Measurements from ENCODE around the gene HRH1.
A peak's percentile ranks its signal among the peaks of the same experiment; 100 is the strongest.
"Not testable (repeated sequence)": the region's sequence is repeated elsewhere in the genome, so short reads cannot be mapped to it uniquely, and the experiment has no call there.

HRH1 gene

DNA sequence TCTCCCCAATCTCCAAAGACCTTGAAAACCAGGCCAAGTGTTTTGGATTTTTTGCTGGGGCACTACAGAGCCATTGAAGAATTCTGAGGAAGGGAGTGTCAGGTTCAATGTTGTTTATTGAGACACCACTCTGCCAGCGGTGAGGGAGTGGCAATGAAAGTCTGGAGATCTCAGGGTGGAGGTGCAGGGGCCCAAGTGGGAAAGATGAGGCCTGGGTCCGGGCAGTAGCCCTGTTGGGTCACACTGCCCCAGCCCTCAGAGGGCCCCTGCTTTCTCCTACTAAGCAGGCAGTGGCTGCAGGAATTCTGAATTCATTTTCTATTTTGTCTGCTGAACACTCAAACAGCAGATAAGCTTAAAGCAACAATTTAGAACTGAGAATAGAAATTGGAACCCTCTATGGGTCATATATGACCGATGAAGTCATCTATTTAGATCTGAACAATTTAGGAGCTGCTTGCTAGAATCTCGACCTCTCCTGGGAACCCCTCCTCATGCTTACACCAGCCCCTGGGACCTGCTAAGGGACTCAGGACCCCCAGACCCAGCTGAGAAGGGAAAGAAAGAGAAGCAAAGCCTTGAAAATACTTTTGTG is 17.9 kb downstream of the HRH1 start:
- DNase-seq, result no peak

DNA sequence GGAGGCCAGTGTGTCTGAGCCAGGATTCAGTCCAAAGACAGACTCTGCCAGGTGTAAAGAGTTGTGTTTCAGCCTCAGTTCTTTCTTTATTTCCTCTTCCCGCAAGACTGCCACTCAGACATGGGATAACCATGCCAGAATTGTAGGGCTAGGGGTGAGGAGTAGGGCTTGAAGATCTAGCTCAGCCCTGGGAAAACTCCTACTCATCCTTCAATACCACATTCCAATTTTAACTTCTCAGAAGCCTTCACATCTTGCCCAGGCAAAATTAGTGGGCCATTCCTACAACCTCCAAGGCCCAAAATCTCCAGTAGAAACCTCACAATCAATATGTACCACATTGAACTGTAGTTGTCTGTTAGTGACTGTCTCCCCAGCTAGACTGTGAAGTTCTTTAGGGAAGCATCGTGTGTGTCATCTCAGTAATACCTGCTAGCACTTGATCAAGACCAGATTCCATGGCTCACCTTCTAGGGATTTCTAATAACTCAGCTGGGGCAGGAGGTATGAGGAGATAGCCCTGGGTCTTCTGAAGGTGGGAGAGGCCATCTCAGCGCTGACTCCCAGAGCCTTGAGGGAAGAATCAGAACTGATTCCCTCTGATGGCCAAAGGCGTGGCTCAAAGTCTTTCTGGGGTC is 19.7 kb downstream of the HRH1 start:
- DNase-seq, result no peak

DNA sequence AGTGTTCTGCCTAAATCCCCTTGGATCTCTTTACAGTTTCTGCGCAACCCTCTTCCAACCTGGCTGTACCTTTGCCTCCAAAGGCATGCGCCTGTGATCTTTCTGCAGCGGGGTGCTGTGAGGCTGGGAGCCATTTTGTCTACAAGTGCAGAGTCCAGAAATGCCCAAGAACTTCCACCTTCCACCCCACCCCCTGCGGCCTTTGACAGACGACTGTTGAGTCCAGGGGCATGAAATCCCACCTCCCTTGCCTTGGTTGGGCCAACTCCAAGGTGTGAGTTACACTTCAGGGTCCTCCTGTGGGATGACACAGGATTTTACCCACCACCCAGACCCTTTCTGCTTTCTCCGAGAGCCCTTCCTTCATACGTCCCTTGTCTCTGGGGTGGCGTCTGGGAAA is 24.1 kb downstream of the HRH1 start:
- DNase-seq, result no peak

DNA sequence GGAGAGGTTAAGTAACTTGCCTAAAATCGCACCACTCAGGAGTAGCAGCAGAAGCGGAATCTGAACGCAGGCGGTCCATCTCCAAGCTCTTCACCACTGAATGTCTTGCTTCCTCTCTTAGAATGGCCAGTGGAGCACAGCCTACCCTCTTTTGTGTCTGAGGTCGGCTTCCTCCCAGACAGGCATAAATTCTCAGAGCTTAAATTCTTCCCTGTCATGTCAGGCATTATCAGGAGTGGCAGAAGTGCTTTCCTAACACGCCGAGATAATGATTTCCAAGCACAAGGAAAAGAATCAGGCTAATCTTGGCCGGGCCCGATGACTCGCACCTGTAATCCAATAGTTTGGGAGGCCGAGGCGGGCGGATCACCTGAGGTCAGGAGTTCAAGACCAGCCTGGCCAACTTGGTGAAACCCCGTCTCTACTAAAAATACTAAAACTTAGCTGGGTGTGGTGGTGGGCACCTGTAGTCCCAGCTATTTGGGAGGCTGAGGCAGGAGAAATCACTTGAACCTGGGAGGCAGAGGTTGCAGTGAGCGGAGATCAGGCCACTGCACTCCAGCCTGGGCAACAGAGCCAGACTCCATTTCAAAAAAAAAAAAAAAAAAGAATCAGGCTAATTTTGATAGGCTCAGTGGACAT is 30.2 kb downstream of the HRH1 start:
- DNase-seq, result not testable (repeated sequence)

DNA sequence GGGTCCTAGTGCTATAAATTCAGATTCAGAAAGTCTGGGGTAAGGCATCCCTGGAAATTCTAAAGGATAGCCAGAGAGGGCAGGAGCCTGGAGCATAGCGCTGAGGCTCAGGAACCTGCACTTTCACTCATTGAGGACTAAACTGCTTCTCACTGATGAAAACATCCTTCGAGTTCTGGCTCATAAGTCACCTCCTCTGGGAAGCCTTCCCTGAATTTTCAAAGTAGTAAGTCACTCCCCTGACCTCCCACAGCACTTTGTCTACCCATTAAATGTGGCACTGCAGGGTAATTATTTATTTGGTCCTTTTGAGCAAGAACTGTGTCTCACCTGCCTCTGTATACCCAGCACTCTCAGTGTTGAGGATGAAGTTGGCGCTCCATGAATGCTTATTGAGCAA is 30.9 kb downstream of the HRH1 start:
- no peak for DNase-seq

DNA sequence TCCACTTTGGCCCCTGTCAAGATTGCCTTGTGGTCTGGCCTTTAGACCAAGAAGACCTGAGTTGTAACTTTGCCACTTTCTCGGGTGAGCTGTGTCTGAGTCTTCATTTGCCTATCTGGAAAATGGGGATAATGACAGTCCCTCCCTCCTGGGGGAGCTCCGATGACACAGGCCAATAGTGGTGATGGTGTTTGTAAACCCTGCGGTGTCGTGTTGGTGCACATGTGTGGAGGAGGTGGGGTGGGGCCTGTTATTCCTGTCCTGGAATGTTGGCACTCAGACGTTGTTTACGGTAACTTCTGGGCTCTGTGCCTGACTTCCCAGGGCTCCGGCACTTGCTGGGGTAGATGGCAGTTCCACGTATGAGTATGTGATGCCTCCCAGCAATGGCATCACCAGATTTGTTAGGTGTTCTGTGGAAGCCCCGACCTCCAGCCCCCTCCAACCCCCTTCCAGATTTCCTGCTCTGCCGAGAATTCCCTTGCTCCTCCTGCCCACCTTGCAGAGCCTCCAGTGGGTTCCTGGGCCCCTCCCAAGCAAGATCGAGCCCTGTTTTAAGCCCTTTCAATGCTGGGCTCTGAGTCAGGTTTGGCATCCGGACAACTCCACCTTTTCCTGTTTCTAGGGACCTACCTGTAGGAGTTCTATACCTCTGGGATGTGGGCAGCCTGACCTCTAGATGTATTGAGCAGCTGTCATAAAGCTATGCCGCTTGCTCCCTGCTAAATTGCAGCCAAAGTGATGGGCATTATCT is 31.4 kb downstream of the HRH1 start:
- no peak for DNase-seq

DNA sequence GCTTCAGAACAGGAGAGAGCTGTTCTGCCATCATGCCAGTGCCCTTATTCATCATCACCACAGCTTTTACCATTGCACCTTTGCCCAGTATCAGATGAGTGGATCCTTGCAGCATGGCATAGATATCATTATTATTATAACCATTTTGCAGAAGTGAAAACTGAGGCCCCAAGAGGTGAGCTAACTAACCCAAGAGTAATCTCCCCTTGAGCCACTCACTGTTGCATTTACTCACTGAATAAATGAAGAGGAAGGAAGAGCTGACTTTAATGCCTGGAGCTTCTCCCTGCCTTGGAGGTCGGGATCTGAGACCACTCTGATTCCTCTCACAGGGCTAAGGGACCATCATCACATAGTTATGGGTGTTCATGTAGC is 32.0 kb downstream of the HRH1 start:
- no peak for DNase-seq

DNA sequence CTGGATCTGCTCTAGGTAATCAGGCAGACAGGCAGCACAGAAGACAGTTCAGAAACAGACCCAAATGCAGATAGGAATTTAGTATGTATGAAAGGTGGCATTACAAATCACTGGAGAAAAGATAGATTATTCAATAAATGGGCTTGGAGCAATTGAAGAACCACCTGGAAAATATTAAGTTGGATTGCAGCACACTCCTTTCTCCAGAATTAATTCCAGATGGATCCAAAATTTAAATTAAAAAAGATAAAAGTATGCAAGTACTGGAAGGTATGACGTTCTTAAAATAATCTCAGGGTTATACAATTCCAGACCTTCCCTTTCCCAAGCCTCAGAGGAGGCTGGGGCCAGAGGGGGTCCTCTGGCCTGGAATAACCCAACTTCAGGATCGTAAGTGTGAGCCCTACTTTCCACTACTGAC is 32.5 kb downstream of the HRH1 start:
- no peak for DNase-seq

DNA sequence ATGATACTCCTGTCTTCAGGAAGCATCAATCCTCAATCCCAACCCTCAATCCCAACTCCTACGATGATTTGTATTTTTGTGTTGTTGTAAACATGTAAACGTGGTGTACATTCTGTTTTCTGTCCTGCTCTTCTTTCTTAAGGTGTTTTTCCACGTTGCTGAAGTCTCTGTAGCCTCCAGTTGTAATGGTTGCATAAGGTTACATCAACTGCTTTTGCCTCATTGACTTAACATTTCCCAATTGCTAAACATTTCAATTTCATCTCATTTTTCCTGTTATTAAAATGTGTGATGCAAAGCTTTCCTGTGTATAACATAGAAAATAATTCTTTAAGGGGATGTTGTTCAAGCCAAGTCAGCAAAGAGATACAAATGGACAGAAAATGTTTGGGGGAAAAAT is 33.4 kb downstream of the HRH1 start:
- DNase-seq, result no peak

DNA sequence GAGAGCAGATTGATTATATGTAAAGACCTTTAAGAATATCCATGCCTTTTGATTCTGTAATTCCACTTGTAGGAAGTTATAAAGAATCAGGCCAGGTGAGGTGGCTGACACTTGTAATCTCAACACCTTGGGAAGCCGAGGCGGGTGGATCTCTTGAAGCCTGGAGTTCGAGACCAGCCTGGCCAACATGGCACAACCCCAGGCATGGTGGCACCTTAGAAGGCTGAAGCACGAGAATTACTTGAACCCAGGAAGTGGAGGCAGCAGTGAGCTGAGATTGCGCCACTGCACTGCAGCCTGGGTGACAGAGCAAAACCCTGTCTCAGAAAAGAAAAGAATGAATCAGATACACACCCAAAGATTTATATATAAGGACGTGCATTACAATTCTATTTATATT is 33.9 kb downstream of the HRH1 start:
- no peak for DNase-seq

DNA sequence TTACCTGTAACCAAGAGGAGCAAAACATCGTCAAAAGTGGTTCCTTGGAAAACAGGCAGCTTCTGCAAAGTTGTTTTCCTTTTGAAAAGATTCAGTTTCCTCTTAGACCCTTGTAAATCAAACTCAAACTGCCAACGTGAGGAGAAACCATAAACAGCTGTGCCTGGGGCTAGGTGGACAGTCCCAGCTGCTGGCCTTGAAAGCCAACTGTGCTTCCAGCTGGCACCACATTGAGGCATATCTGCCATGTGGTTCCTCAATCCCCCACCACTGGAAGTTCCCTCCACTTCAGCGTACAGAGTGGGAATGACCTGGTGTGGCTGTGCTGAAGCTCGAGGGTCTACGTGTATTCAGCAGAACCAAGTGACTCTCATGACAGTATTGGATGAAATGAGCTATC is 40.9 kb downstream of the HRH1 start:
- DNase-seq, result no peak

DNA sequence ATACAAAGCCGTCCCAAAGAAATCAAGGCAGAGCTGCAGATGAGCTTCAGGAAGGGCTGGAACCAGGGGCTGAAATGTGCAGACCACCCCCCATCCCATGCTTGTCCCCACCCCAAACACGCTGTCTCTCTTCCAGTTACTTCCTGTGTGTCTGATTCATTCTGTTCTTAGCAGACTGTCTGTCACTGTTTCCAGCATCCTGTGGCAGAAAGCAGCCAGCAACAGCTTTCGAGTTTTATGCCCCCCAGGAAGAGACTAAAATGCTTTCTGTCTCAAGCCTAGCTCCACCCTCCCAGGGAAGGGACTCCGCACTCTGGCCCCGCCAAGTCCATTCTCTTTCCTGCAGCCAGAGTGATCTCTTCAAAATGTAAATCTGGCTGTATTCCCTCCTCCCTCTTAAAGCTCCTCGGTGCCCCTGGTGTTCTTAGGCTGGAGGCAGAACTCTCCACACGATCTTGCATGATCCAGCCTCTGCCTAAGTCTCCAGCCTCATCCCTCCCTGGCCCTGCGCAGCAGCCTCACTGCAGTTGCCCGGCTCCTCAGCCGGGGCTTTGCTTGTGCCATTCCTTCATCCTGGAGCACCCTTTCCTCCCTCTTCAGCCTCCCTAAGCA is 41.5 kb downstream of the HRH1 start:
- DNase-seq, result peak in 1 of 5 experiments; percentile 81

DNA sequence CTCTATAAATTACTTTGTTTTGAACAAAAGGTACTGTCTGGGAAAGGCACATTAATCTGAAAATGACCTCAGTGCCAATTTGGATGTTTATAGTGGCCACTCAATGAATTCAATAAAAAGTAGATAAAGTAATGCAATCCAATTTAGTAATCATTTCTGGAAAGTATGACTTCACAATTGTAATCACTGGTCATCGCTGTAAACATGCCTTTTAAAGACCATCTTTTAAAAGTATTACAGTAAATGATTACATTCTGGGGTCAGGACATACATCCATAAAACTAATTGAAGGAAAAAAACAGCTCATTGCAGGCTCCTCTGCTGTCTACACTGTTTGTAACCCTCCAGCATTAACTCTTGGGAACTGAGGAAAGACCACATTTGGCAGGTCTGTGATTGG is 43.2 kb downstream of the HRH1 start:
- DNase-seq, result no peak

DNA sequence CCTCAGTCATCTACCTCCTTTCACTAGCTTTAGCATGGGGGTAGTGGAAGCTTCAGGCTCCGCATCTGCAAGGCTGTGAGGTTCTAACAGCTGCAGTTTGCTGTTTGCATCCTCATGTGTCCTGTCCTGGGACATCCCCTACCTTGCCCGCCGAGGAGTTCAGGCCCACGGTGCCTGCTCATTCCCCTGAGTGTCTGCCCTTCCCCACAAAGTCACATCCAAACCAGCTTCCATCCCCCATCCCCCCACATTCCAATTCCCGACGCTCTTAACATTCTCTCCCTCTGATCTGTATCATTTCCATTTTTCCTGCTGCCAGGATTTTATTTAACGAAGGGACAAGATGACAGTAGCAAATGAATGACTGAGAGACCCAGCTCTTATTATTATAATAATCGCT is 43.8 kb downstream of the HRH1 start:
- no peak for DNase-seq

DNA sequence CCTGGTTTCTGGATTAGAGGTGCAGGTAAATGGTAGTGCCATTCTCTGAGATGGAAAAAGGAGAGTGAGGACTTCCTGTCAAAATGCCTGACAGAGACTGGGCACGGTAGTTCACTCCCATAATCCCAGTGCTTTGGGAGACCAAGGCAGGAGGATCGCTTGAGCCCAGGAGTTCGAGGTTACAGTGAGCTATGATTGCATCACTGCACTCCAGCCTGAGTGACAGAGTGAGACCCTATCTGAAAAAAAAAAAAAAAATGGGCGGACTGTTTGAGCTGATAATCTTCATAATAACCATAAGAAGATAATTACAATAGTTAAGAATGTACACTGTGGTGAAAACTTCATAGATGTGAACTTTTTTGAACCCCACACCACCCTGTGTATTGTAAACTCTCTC is 44.2 kb downstream of the HRH1 start:
- DNase-seq, result no peak

DNA sequence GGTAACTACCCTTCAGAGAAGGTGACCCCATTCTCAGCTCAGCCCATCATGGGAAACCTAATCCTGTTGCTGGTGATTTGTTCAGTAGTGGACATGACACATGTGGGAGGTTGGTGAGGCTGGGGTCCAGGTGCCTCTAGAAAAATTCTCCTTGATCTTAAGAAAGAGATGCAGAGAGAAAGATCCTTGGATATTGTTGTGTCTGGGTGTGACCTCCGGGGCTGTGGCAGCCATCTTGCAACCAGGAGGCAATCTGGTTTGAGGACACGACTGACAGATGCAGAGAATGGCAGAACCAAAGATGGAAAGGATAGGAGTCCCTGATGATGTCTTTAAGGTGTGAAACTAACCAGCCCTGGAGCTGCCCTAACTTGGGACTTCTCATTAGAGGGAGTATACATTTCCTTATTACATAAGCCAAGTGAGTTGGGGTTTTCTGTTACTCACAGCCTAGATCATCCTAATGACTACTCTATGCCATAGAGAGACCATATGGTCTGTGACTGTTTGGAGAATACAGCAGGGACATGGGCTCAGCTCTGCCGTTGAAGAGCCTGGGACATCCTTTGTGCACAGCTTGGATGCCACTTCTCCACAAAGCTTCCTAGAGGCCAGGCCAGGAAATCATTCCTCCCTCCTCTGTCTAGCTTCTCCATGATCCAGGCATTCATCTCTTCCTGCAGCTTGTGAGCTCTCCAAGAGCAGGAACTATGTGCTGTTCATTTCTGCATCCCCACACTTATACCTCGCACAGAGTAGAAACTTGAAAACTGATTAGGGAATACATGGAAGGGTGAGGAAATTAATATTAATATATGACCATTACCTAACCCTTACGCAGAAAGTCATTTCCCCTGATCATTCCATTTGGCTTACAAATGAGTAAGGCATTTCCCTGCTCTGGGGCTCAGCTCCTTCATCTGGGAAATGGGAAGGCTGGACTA is 45.9 kb downstream of the HRH1 start:
- no peak for DNase-seq

DNA sequence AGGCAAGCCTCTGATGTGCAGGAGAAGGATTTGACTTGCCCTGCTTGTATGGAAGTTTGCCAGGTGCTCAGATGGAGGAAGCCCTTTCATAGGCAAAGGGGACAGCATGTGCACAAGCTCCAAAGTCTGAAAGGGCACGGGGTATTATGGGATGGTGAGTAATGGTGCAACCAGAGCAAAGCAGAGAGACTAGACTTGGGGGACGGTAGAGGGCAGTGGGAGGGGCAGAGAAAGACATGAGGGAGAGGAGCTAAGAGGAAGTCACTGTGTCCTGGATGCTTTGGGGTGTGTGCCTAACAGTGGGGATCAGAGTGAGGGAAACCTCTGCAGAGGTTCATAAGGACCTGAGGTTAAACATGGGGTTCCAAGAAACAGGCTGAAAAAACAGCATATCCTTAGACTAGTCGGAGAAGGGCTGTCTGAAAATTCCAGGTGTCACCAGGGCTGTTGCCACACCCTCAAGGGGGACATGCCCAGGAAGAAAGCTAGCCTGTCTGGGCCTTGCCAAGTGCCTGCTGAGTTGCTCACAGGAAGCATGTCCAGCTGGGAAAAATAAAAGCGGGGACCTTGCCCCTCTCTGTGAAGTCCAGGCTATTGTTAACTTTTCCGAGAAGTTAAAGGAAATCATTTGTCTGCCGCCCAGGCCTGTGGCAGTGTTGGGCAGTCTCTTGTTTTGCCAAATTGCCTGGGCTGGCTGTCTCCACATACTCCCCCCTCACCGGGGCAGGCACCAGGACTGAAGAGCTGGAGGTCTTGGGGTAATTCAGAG is 47.1 kb downstream of the HRH1 start:
- DNase-seq, result no peak

DNA sequence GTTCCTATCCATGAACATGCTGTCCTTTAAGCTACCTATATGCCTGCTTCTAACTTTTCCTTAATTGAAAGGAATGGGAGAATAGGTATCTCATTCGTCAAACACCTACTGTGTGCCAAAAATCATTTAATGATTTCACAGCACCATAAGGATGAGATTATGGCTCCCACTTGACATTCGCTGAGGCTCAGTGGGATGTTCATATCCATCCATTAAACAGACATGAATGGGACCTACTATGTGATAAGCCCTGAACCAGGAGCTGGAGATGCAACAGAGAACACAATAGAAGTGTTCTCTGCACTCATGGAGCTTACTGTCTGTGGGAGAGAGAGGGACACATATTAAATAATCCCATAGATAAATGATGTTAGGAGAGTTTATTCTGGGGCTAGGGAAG is 49.7 kb downstream of the HRH1 start:
- DNase-seq, result no peak

DNA sequence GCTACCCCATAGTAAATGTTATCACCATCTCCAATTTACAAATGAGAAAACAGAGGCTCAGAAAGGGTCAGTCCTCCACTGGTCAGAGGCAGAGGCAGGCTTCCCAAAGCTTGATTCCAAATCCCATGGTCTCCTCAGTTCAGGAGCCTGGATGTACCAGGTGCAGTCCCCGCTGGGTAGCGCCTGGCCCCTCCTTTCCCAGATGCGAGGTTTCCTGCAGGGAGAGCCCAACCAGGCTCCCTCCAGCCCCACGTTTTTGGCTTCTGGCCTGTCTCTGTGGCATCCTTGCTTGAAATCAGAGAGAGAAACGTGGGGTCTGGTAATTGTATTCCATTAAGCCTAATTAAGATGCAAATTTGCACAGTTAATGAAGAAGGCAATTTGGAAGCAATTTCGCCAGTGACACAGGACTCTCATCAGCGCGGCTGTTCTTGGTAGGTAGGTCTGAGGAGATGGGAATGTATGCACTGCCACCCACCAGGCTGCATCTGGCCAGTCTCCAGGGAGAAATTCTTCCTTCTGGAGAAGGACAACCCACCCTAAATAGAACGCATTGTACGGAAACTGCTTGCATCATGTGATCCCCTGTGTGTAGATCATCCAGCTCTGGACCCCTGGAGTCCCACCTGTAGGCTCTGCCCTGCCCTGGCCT is 50.5 kb downstream of the HRH1 start:
- DNase-seq, result no peak

DNA sequence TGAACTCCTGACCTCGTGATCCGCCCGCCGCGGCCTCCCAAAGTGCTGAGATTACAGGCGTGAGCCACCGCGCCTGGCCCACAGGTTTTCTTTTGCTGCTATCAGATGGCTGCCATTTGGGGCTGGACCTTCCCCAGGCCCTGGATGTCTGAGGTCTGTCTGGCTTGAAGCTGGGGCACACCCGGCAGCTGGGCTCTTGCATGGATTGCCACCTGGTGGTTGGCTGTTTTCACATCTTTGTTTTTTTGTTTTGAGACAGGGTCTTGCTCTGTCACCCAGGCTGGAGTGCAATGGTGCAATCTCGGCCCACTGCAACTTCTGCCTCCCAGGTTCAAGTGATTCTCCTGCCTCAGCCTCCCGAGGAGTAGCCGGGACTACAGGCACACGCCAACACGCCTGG is 51.6 kb downstream of the HRH1 start:
- DNase-seq, result not testable (repeated sequence)

DNA sequence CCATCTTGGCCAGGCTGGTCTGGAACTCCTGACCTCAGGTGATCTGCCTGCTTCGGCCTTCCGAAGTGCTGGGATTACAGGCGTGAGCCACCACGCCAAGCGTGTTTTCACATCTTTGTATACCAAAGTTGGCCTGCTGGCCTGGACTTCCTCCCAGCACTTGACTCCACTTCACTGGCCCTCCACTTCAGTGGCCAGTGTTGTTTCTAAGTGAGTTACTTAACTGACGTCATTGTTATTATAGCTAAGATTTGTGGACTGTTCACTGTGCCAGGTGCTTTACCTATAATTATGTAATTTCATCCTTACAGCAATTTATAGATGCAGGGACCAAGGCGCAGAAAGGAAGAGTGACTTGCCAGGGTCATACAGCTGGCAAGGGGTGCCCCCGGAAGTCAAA is 52.0 kb downstream of the HRH1 start:
- DNase-seq, result no peak
